ENCODE measurements around the gene MRPS15.

MRPS15 gene

GRCh38 chr1:36471830-36472641 is 7.9 kb upstream of the MRPS15 start:
- Histone ChIP-seq H3K27ac (no peak overlapping the region), H2AFZ (ENCODE audit: low read depth) (no peak overlapping the region), H3K4me3 (IDR thresholded peaks at IDR 0.05; ENCODE audit: insufficient read depth, low read depth, low read length) (no peak overlapping the region), H3K4me2 (no peak overlapping the region), H3K36me3 (ENCODE audit: insufficient read depth) (no peaks in the 10 kb centered on the region), H3K4me1 (ENCODE audit: low read depth, poor library complexity, severe bottlenecking) (peaks cover 23% of the 10 kb centered on the region), H3K27me3 (ENCODE audit: insufficient read depth, low read depth) (no peaks in the 10 kb centered on the region), H3K79me2 (ENCODE audit: insufficient read depth, low read depth) (no peaks in the 10 kb centered on the region), H4K20me1 (ENCODE audit: insufficient read depth) (no peaks in the 10 kb centered on the region), H3K9ac (no peak overlapping the region)
- TF ChIP-seq CTCF (conservative IDR thresholded peaks at IDR 0.05; ENCODE audit: low read depth, low read length) = no peak

GRCh38 chr1:36469163-36469562 is 5.0 kb upstream of the MRPS15 start:
- H2AFZ ChIP-seq (ENCODE audit: low read depth) = no peak overlapping the region

GRCh38 chr1:36467700-36468455 is 3.7 kb upstream of the MRPS15 start:
- peaks cover 12% of the 10 kb centered on the region for H3K4me1 ChIP-seq (ENCODE audit: low read depth, poor library complexity, severe bottlenecking)
- no peaks in the 10 kb centered on the region for H3K27me3 ChIP-seq (ENCODE audit: insufficient read depth, low read depth)
- H3K4me3 ChIP-seq (IDR thresholded peaks at IDR 0.05; ENCODE audit: insufficient read depth, low read depth, low read length) = no peak overlapping the region
- H4K20me1 ChIP-seq (ENCODE audit: insufficient read depth) = no peaks in the 10 kb centered on the region
- no peak overlapping the region for H3K4me2 ChIP-seq
- no peaks in the 10 kb centered on the region for H3K36me3 ChIP-seq (ENCODE audit: insufficient read depth)
- H3K79me2 ChIP-seq (ENCODE audit: insufficient read depth, low read depth) = peaks cover 8% of the 10 kb centered on the region
- no peak overlapping the region for H3K27ac ChIP-seq
- no peak overlapping the region for H2AFZ ChIP-seq (ENCODE audit: low read depth)
- TF ChIP-seq CTCF (conservative IDR thresholded peaks at IDR 0.05; ENCODE audit: low read depth, low read length) = no peak
- H3K9ac ChIP-seq = no peak overlapping the region

More at GRCh38 chr1:36469163-36469562, 5.0 kb upstream of the MRPS15 start:
- H3K79me2 ChIP-seq (ENCODE audit: insufficient read depth, low read depth) = no peaks in the 10 kb centered on the region
- no peaks in the 10 kb centered on the region for H4K20me1 ChIP-seq (ENCODE audit: insufficient read depth)
- no peak overlapping the region for H3K4me2 ChIP-seq
- no peak overlapping the region for H3K9ac ChIP-seq
- H3K36me3 ChIP-seq (ENCODE audit: insufficient read depth) = no peaks in the 10 kb centered on the region
- H3K4me1 ChIP-seq (ENCODE audit: low read depth, poor library complexity, severe bottlenecking) = peaks cover 18% of the 10 kb centered on the region
- no peak for TF ChIP-seq CTCF (conservative IDR thresholded peaks at IDR 0.05; ENCODE audit: low read depth, low read length)
- H3K27me3 ChIP-seq (ENCODE audit: insufficient read depth, low read depth) = no peaks in the 10 kb centered on the region
- H3K4me3 ChIP-seq (IDR thresholded peaks at IDR 0.05; ENCODE audit: insufficient read depth, low read depth, low read length) = no peak overlapping the region
- H3K27ac ChIP-seq = no peak overlapping the region

GRCh38 chr1:36467027-36467410 is 2.8 kb upstream of the MRPS15 start:
- TF ChIP-seq CTCF (conservative IDR thresholded peaks at IDR 0.05; ENCODE audit: low read depth, low read length) = no peak

More at GRCh38 chr1:36467027-36467410, 2.8 kb upstream of the MRPS15 start:
- H3K27me3 ChIP-seq (ENCODE audit: insufficient read depth, low read depth) = no peaks in the 10 kb centered on the region
- no peak overlapping the region for H3K27ac ChIP-seq
- H2AFZ ChIP-seq (ENCODE audit: low read depth) = no peak overlapping the region
- H3K4me3 ChIP-seq (IDR thresholded peaks at IDR 0.05; ENCODE audit: insufficient read depth, low read depth, low read length) = no peak overlapping the region
- H3K4me2 ChIP-seq = no peak overlapping the region
- no peak overlapping the region for H3K9ac ChIP-seq
- H3K4me1 ChIP-seq (ENCODE audit: low read depth, poor library complexity, severe bottlenecking) = peaks cover 17% of the 10 kb centered on the region
- peaks cover 8% of the 10 kb centered on the region for H3K79me2 ChIP-seq (ENCODE audit: insufficient read depth, low read depth)
- no peaks in the 10 kb centered on the region for H3K36me3 ChIP-seq (ENCODE audit: insufficient read depth)
- H4K20me1 ChIP-seq (ENCODE audit: insufficient read depth) = no peaks in the 10 kb centered on the region

Data from KMS-11 (cell line).